CD4-positive, CD25-positive, alpha-beta regulatory T cell (primary cell): ENCODE data around the gene SNTG2. TPM values are rescaled to one million over a fixed set of nuclear protein-coding genes. Genes with fewer than 3 reads are reported as not detected.

Experiments
- ATAC-seq, 2 donors: fragments of 150-1000 bp; cut with Tn5 transposase; one replicate each; pipeline ENCODE4 v1.10.0; 2021; ENCODE audit warnings: low read depth in 2 of 2, moderate number of reproducible peaks in 2 of 2, moderate library complexity in 1 of 2
- DNase-seq, 3 donors: peaks; one replicate each; pipeline versions ENCODE4 v3.0.0 to v3.0.0-alpha.2; 2012 to 2022; ENCODE audit warnings: mixed read lengths in 1 of 3
- H3K27ac ChIP-seq: one replicate; pipeline ENCODE4 v1.7.0; 2013; ENCODE audit warnings: mild to moderate bottlenecking, low read length; ENCODE audit not compliant: insufficient read depth, poor library complexity, severe bottlenecking
- H3K27me3 ChIP-seq: one replicate; pipeline ENCODE4 v1.7.0; 2013; ENCODE audit warnings: low read length; ENCODE audit not compliant: control insufficient read depth, insufficient read depth
- H3K36me3 ChIP-seq: one replicate; pipeline ENCODE4 v1.7.0; 2013; ENCODE audit warnings: mild to moderate bottlenecking, low read length, moderate library complexity; ENCODE audit not compliant: control insufficient read depth, insufficient read depth
- H3K4me1 ChIP-seq: 2 replicates; pipeline ENCODE4 v1.7.0; 2013; ENCODE audit warnings: mild to moderate bottlenecking, low read length; ENCODE audit not compliant: insufficient read depth, control insufficient read depth, poor library complexity, severe bottlenecking
- H3K4me3 ChIP-seq: one replicate; pipeline ENCODE4 v1.7.0; 2013; ENCODE audit warnings: low read depth, mild to moderate bottlenecking, low read length, moderate library complexity
- H3K9me3 ChIP-seq, 2 experiments: 1 replicate in 1 of 2; 2 replicates in 1 of 2; pipeline ENCODE4 v1.7.0; 2013; ENCODE audit warnings: low read length in 2 of 2, mild to moderate bottlenecking in 1 of 2, moderate library complexity in 1 of 2; ENCODE audit not compliant: control insufficient read depth in 2 of 2
- H3K27ac Mint-ChIP-seq, 3 donors: one replicate each; pipeline ENCODE4 v1.8.0; 2020 to 2022; ENCODE audit warnings: mild to moderate bottlenecking in 3 of 3, mixed read lengths in 3 of 3, moderate library complexity in 2 of 3
- H3K27me3 Mint-ChIP-seq: one replicate; pipeline ENCODE4 v1.8.0; 2022; ENCODE audit warnings: mild to moderate bottlenecking, mixed read lengths
- H3K36me3 Mint-ChIP-seq: one replicate; pipeline ENCODE4 v1.8.0; 2020; ENCODE audit warnings: mixed read lengths
- H3K4me1 Mint-ChIP-seq, 4 donors: one replicate each; pipeline ENCODE4 v1.8.0; 2020 to 2022; ENCODE audit warnings: mixed read lengths in 4 of 4, mild to moderate bottlenecking in 1 of 4
- H3K4me3 Mint-ChIP-seq, 4 donors: one replicate each; pipeline ENCODE4 v1.8.0; 2020 to 2022; ENCODE audit warnings: mild to moderate bottlenecking in 4 of 4, mixed read lengths in 4 of 4, moderate library complexity in 3 of 4
- H3K9me3 Mint-ChIP-seq, 7 donors: one replicate each; pipeline ENCODE4 v1.8.0; 2020 to 2022; ENCODE audit warnings: mixed read lengths in 7 of 7, mild to moderate bottlenecking in 3 of 7, moderate library complexity in 2 of 7
- polyA plus RNA-seq, 4 donors: library from polyadenylated mRNA; unstranded; fragments of 300-500 nt; fragmentation: Illumina TruSeq; gene quantifications; one replicate each; pipeline ENCODE4 v1.2.3, GENCODE V29; 2021
- total RNA-seq: library from RNA; stranded (reverse); gene quantifications from one replicate; pipeline ENCODE4 v1.2.3, GENCODE V29; 2022

SNTG2 gene
- total and polyA plus RNA-seq, 5 donors from 2014 or later = 0.64 TPM; not detected in 4

DNA sequence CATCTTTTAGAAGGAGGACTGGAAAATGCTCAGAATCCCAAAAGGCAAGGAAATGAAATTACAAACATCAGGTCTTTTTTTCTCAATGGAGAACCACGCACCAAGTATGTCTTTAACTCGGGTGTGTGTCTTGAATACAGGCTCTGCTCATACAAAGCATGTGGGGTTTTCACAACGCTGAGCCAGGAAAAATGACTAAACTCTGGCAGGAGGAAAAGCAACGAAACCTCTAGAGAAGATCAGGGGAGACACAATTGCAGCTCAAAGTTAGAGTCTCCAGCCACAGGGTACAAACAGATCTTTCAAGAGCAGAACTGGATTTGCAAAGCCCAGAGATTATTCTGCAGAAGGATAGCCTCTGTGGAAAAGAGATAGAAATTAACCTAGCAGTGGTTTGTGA lies 419.8 kb downstream of the SNTG2 start:
- Histone ChIP-seq H3K4me3 (no peak overlapping the region), H3K36me3 (no peaks in the 10 kb centered on the region), H3K27ac (no peak overlapping the region), H3K4me1 (no peaks in the 10 kb centered on the region), H3K9me3 (no peaks in the 10 kb centered on the region), H3K27me3 (no peaks in the 10 kb centered on the region)
- no peak overlapping the region for H3K27ac Mint-ChIP-seq
- no peak for ATAC-seq
- H3K36me3 Mint-ChIP-seq = no peaks in the 10 kb centered on the region
- no peak overlapping the region for H3K4me3 Mint-ChIP-seq
- H3K27me3 Mint-ChIP-seq = no peaks in the 10 kb centered on the region
- H3K4me1 Mint-ChIP-seq = peaks cover 0 to 4% (median 0%) of the 10 kb centered on the region in 4 donors
- H3K9me3 Mint-ChIP-seq = peaks cover 0 to 2% (median 0%) of the 10 kb centered on the region in 7 donors
- DNase-seq = no peak

DNA sequence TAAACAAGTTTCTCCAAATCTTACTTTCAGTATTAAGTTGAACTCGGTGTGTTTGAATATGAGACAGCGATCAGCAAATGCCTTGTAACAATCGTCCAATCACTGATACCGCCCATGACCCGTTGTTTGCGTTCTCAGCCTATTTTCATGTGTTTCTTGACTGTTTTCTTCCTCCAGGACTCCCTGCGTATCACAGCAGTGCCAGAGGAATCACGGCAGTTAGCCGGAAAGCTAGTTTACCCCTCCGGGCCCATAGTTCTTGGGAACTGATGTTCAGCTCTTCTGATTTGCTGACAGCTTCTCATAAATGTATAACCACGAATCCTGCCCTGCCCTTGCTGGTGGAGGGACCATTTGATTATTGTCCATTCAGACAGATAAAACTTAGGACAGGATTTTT lies 420.4 kb downstream of the SNTG2 start:
- Mint-ChIP-seq H3K4me3 (no peak overlapping the region), H3K27ac (no peak overlapping the region), H3K36me3 (no peaks in the 10 kb centered on the region)

DNA sequence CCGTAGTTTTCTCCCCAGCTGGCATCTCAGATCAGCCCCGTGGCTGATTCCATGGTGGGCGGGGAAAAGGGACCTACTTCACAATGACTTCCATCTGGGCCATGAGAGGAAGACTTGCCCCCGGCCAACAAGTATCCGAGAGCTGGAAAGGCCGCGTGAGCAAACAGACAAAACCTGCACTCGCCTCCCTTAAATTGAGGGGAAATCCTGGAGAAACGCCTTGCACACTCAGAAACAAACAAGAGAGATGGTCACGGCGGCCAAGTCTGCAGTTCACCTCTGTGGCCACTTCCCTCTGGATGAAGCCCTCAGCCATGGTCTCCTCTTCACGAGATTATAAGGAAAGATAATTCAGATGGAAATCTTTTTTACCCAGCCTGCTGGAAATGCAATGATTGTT lies 423.2 kb downstream of the SNTG2 start:
- Mint-ChIP-seq H3K4me3 (no peak overlapping the region), H3K27me3 (no peaks in the 10 kb centered on the region), H3K27ac (no peak overlapping the region), H3K36me3 (no peaks in the 10 kb centered on the region), H3K9me3 (peaks cover 0 to 1% (median 0%) of the 10 kb centered on the region in 7 donors), H3K4me1 (no peaks in the 10 kb centered on the region)
- H3K4me3 ChIP-seq = no peak overlapping the region
- ATAC-seq (no peak), DNase-seq (no peak)
- no peak overlapping the region for H3K27ac ChIP-seq
- H3K27me3 ChIP-seq = no peaks in the 10 kb centered on the region
- no peaks in the 10 kb centered on the region for H3K4me1 ChIP-seq
- no peaks in the 10 kb centered on the region for H3K36me3 ChIP-seq
- H3K9me3 ChIP-seq = no peaks in the 10 kb centered on the region

More for the DNA sequence above, 420.4 kb downstream of the SNTG2 start:
- DNase-seq (no peak), ATAC-seq (no peak)
- no peaks in the 10 kb centered on the region for H3K4me1 ChIP-seq
- Mint-ChIP-seq H3K4me1 (peaks cover 0 to 2% (median 0%) of the 10 kb centered on the region in 4 donors), H3K27me3 (no peaks in the 10 kb centered on the region), H3K9me3 (peaks cover 0 to 1% (median 0%) of the 10 kb centered on the region in 7 donors)
- no peaks in the 10 kb centered on the region for H3K27me3 ChIP-seq
- H3K4me3 ChIP-seq = no peak overlapping the region
- no peak overlapping the region for H3K27ac ChIP-seq
- H3K9me3 ChIP-seq = no peaks in the 10 kb centered on the region
- no peaks in the 10 kb centered on the region for H3K36me3 ChIP-seq

DNA sequence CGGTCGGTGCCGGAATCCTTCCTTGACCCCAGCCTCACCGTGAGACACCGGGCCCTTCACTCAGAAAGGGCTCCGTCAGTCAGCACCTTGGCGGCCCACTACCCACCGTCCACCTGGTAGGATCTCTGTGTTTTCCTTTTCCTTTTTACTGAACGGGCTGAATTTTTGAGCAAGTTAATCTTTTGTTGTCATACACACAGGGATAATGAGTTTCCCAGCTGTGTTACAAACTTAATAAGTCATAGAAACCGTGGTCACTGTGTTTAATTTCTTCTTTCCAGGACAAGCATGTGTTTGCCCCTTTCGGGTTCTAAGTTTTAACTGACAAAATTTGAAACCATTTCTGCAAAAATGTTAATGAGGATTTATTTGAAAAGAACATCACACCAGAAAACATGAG lies 423.6 kb downstream of the SNTG2 start:
- H3K27me3 Mint-ChIP-seq = no peaks in the 10 kb centered on the region
- no peaks in the 10 kb centered on the region for H3K9me3 ChIP-seq
- H3K27ac ChIP-seq = no peak overlapping the region
- H3K4me3 Mint-ChIP-seq = no peak overlapping the region
- H3K4me1 ChIP-seq = no peaks in the 10 kb centered on the region
- no peaks in the 10 kb centered on the region for H3K27me3 ChIP-seq
- DNase-seq (no peak), ATAC-seq (no peak)
- H3K9me3 Mint-ChIP-seq = peaks cover 0 to 1% (median 0%) of the 10 kb centered on the region in 7 donors
- H3K36me3 ChIP-seq = no peaks in the 10 kb centered on the region
- no peaks in the 10 kb centered on the region for H3K4me1 Mint-ChIP-seq
- H3K4me3 ChIP-seq = no peak overlapping the region
- no peaks in the 10 kb centered on the region for H3K36me3 Mint-ChIP-seq
- H3K27ac Mint-ChIP-seq = no peak overlapping the region

DNA sequence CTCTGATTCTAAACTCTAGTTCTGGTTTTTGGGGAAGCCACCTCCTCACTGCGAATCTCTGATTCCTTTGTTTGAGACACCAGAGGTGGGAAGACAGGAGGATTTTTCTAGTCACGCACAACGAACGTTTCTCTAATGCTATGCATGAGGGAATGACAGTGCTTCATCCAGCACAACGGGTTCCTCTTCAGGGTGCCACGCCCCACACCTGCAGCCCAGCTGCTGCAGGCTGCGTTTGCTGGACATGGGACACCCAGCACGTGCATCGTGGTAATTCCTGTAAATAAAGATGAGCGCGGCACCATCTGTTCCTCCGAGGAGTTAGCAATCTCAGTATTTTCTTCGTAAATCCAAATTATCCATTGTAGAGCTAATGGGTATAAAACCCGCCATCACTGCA lies 425.1 kb downstream of the SNTG2 start:
- ATAC-seq (no peak), DNase-seq (no peak)
- no peaks in the 10 kb centered on the region for H3K36me3 ChIP-seq
- Mint-ChIP-seq H3K9me3 (peaks cover 0 to 1% (median 0%) of the 10 kb centered on the region in 7 donors), H3K36me3 (no peaks in the 10 kb centered on the region), H3K4me3 (no peak overlapping the region), H3K4me1 (no peaks in the 10 kb centered on the region), H3K27me3 (no peaks in the 10 kb centered on the region), H3K27ac (peak overlapping the region in 1 of 3 donors; percentile 52)
- H3K4me3 ChIP-seq = no peak overlapping the region
- no peaks in the 10 kb centered on the region for H3K27me3 ChIP-seq
- H3K4me1 ChIP-seq = no peaks in the 10 kb centered on the region
- no peak overlapping the region for H3K27ac ChIP-seq
- no peaks in the 10 kb centered on the region for H3K9me3 ChIP-seq

DNA sequence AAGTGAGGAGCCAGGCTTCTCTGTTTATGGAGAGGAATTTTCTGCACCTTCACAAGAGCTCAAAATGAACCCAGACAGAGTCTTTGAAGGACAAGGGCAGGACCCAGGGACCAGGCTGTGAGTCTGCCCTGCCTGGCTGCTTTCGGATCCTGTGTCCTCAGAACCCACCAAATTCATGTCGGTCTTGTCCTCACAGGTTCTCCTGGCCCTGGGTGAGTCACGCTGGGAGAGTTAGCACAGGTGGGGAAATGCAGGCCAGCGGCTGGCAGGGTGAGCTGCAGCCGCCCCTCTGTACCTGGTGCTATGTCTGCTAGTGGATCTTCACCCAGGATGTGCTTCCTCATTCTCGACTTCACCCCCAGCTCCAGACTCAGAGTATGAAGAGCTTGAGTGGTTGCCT lies 426.8 kb downstream of the SNTG2 start:
- H3K36me3 ChIP-seq = no peaks in the 10 kb centered on the region
- no peaks in the 10 kb centered on the region for H3K36me3 Mint-ChIP-seq
- no peak overlapping the region for H3K4me3 ChIP-seq
- H3K27ac ChIP-seq = no peak overlapping the region
- H3K27me3 Mint-ChIP-seq = no peaks in the 10 kb centered on the region
- no peaks in the 10 kb centered on the region for H3K4me1 Mint-ChIP-seq
- H3K27me3 ChIP-seq = no peaks in the 10 kb centered on the region
- DNase-seq (no peak), ATAC-seq (no peak)
- no peak overlapping the region for H3K4me3 Mint-ChIP-seq
- peak overlapping the region in 1 of 3 donors; percentile 52 for H3K27ac Mint-ChIP-seq
- no peaks in the 10 kb centered on the region for H3K4me1 ChIP-seq
- no peaks in the 10 kb centered on the region for H3K9me3 ChIP-seq
- peaks cover 0 to 6% (median 0%) of the 10 kb centered on the region in 7 donors for H3K9me3 Mint-ChIP-seq

DNA sequence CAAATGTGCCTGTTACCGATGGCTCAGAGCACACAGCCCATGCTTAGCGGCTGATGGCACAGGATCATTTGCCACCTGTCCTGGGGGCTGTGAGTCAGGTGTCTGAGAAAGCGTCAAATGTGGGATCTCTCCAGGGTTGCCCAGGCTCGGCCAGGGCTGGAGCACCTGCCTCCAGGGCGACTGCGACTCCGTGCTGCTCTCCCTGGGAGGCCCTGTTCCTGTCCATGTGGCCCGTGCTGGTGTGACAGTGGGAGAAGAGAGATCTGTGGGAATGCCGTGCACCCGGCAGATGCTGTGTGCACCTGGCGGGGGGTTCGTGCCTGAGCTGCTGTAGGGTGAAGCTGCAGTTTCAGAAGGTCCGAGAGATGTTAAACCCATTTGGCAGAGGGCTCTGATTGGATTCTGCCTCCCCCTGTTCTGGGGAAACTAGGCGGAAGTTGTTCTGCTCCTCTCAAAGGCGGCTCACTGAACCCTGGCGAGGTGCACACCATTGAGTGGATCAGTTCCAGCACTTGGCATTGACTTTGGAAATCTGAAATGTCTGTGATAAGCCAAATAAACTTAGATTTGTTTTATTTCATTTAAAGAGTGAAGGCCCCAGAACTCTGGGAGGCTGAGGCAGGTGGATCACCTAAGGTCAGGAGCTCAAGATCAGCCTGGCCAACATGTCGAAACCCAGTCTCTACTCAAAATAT lies 428.0 kb downstream of the SNTG2 start:
- no peak for ATAC-seq
- no peaks in the 10 kb centered on the region for H3K9me3 ChIP-seq
- no peak overlapping the region for H3K27ac Mint-ChIP-seq
- no peak overlapping the region for H3K4me3 Mint-ChIP-seq
- no peaks in the 10 kb centered on the region for H3K36me3 Mint-ChIP-seq
- H3K27me3 Mint-ChIP-seq = no peaks in the 10 kb centered on the region
- H3K27ac ChIP-seq = no peak overlapping the region
- no peaks in the 10 kb centered on the region for H3K36me3 ChIP-seq
- peaks cover 0 to 6% (median 0%) of the 10 kb centered on the region in 7 donors for H3K9me3 Mint-ChIP-seq
- no peaks in the 10 kb centered on the region for H3K27me3 ChIP-seq
- no peaks in the 10 kb centered on the region for H3K4me1 ChIP-seq
- no peak for DNase-seq
- H3K4me1 Mint-ChIP-seq = no peaks in the 10 kb centered on the region
- no peak overlapping the region for H3K4me3 ChIP-seq

DNA sequence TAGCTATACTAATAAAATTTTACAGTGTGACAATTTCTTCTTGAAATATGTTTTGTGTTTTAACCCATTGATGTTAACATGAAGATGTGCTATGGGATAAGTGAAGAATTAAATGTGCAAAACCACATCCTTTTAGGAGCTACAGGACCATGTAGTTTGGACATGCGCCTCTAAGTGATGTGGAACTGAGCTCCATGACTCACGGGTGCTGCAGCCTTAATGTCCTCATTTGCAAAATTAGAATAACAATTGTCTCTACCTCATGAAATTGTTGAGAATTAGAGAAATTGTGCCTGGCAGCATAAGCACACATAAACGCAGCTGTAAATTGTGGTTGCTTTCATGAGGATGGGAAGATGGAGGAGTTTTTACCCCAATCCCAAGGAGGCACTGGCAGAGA lies 431.0 kb downstream of the SNTG2 start:
- Mint-ChIP-seq H3K36me3 (no peaks in the 10 kb centered on the region), H3K9me3 (peaks cover 0 to 6% (median 0%) of the 10 kb centered on the region in 7 donors), H3K4me1 (no peaks in the 10 kb centered on the region), H3K27me3 (no peaks in the 10 kb centered on the region), H3K27ac (no peak overlapping the region), H3K4me3 (no peak overlapping the region)
- Histone ChIP-seq H3K27ac (no peak overlapping the region), H3K27me3 (no peaks in the 10 kb centered on the region), H3K4me3 (no peak overlapping the region), H3K9me3 (no peaks in the 10 kb centered on the region), H3K36me3 (no peaks in the 10 kb centered on the region), H3K4me1 (no peaks in the 10 kb centered on the region)
- no peak for DNase-seq
- no peak for ATAC-seq
